HG03025 (cell line): Measurements from ENCODE around the gene RABGEF1.
"Not testable (repeated sequence)": the region's sequence is repeated elsewhere in the genome, so short reads cannot be mapped to it uniquely, and the experiment has no call there.

ENCODE experiments used
- ATAC-seq: cut with Tn5 transposase; IDR thresholded peaks from one replicate; pipeline ENCODE4 v1.9.1; 2021; ENCODE audit warnings: mild to moderate bottlenecking, moderate library complexity; ENCODE audit not compliant: unreplicated experiment, low FRiP score

Gene RABGEF1

DNA sequence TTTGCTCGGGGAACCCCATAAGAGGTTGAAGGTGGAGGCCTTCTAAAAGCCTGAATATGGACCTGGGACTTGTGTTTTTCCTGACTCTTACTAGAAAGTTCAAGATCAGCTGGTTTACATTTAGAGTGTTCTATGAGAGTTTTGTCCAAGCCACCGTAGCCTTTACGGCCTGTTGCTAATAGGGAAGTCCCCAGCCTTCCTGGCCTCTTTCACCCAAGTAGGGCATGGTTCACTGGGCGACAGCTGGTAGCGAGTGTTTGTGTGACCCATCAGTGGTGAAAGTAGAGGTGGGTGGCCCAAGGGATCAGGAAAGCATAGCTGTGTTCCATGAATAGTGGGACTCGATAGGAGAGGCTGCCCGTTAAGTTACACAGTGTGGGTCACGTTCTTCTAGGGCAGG, 60.1 kb downstream of the RABGEF1 start:
- ATAC-seq = no peak

DNA sequence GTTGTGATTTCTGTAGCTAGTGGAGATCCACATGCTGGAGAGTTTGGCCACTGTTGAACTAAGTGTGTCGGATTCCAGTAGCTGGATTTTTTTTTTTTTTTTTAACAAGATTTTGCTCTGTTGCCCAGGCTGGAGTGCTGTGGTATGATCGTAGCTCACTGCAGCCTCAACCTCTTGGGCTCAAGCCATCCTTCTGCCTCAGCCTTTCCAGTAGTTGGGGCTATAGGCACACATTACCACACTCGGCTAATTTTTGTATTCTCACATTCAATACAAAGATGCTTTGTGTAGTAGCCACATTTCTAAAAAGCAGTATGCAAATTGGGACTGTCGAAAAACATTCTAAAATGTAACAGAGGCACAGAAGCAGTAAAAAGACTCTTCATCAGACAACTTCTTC, 63.5 kb downstream of the RABGEF1 start:
- no peak for ATAC-seq

DNA sequence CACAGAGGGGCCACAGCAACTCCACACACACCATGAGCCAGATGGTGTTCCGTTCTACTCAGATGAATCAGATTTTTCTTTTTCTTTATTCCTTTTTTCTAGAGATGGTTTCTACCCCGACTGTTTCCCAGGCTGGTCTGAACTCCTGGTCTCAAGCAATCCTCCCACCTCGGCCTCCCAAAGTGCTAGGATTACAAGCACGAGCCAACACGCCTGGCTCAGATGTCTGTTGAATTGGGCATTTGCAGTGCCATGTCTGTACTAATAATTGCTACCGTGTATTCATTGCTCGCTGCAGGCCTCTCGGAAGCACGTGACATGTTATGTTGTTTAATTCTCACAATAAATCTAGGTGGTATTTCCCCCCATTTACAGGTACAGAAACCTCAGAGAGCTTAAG, 67.2 kb downstream of the RABGEF1 start:
- no peak for ATAC-seq

GRCh38 chr7:66810716-66811115, 70.2 kb downstream of the RABGEF1 start:
- ATAC-seq = no peak

- ATAC-seq = not testable (repeated sequence)
Observed at GRCh38 chr7:66815186-66815875, 74.8 kb downstream of the RABGEF1 start.

- no peak for ATAC-seq
Observed at GRCh38 chr7:66815951-66816350, 75.4 kb downstream of the RABGEF1 start.

GRCh38 chr7:66816658-66817057, 76.1 kb downstream of the RABGEF1 start:
- not testable (repeated sequence) for ATAC-seq

GRCh38 chr7:66817208-66817795, 76.8 kb downstream of the RABGEF1 start:
- not testable (repeated sequence) for ATAC-seq

GRCh38 chr7:66817956-66818355, 77.4 kb downstream of the RABGEF1 start:
- ATAC-seq = not testable (repeated sequence)

- no peak for ATAC-seq
Observed at GRCh38 chr7:66824041-66824440, 83.5 kb downstream of the RABGEF1 start.

DNA sequence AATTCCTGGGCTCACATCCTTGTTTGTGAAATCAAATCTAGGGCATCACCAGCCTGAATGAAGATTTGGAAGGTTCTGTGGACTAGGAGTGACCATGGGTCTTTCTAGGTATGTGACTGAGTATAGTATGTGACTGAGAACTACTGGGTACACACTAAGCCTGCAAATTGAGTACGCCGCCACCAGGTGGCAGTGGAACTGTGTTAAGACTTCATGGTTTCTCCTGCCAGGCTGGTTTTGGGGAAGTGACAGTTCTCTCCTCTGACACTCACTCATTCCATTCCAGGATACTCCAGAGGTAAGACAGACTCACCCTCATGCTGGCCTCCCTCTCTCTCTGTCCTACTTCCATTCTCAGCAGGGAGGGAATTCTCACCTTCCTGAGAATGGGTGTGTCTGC, 85.0 kb downstream of the RABGEF1 start:
- not testable (repeated sequence) for ATAC-seq

- no peak for ATAC-seq
Observed at GRCh38 chr7:66826649-66827048, 86.1 kb downstream of the RABGEF1 start.

DNA sequence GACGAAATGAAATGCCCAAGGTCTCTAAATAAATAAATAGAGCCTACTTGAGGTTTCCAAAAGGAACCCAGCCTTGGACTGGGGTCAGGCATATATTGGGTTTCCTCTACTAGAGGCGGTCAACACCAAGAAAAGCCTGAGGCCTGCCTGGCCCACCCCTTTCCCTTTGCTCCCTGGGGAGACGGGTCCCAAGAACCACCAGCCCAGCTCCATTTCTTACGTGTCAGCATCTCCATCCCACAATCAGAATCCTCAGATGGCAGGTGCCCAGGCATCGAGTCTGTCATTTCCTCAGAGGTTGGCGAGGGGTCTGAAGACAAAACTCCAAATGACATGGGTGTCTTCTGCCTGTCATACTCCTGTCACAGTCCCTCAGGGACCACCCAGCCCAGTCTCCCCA, 90.4 kb downstream of the RABGEF1 start:
- ATAC-seq = not testable (repeated sequence)

GRCh38 chr7:66832531-66833351, 92.2 kb downstream of the RABGEF1 start:
- no peak for ATAC-seq

- ATAC-seq = no peak
Observed at GRCh38 chr7:66837007-66837406, 96.5 kb downstream of the RABGEF1 start.

DNA sequence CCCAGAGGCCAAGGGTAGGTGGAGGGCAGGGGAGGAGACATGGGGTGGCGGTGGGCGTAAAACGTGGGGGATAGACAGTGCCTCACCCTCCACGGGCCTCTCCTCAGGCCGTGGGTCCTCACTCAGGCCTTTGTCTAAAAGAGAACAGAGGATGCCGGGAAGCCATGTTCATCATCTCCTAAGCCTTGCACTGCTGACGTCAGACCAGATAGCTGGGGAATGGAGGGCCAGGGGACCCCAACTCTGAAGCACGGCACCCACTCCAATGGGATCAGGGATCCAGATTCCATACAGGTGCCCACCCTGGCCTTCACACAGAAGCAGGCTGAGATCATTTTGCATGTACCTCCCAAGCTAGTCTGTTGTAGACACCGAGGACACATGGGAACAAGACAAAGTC, 97.1 kb downstream of the RABGEF1 start:
- ATAC-seq = no peak

- no peak for ATAC-seq
Observed at GRCh38 chr7:66839814-66840213, 99.3 kb downstream of the RABGEF1 start.

- ATAC-seq = no peak
Observed at GRCh38 chr7:66840316-66840715, 99.8 kb downstream of the RABGEF1 start.

DNA sequence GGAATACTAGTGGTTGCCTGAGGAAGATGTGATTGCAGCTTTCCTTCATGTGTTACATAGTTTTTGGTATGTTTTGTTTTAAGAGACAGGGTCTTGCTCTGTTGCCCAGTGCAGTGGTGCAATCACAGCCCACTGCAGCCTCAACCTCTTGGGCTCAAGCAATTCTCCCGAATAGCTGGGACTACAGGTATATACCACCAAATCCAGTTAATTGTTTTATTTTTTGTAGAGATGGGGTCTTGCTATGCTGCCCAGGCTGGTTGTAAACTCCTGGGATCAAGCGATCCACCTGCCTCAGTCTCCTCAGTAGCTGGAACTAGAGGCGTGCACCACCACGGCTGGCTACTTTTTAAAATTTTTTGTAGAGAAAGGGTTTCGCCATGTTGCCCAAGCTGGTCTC, 101.4 kb downstream of the RABGEF1 start:
- ATAC-seq = no peak

DNA sequence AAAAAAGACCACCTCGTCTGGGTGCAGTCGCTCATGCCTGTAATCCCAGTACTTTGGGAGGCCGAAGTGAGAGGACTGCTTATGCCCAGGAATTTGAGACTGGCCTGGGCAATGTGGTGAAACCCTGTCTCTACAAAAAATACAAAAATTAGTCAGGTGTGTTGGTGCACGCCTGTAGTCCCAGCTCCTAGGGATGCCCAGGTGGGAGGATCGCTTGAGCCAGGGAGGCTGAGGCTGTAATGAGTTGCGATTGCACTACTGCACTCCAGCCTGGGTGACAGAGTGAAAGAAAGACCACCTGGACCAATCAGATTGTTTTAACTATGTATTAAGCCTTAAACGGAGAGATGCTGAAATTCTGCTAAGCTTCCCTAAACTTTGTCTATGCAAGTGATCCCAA, 103.0 kb downstream of the RABGEF1 start:
- ATAC-seq = not testable (repeated sequence)

DNA sequence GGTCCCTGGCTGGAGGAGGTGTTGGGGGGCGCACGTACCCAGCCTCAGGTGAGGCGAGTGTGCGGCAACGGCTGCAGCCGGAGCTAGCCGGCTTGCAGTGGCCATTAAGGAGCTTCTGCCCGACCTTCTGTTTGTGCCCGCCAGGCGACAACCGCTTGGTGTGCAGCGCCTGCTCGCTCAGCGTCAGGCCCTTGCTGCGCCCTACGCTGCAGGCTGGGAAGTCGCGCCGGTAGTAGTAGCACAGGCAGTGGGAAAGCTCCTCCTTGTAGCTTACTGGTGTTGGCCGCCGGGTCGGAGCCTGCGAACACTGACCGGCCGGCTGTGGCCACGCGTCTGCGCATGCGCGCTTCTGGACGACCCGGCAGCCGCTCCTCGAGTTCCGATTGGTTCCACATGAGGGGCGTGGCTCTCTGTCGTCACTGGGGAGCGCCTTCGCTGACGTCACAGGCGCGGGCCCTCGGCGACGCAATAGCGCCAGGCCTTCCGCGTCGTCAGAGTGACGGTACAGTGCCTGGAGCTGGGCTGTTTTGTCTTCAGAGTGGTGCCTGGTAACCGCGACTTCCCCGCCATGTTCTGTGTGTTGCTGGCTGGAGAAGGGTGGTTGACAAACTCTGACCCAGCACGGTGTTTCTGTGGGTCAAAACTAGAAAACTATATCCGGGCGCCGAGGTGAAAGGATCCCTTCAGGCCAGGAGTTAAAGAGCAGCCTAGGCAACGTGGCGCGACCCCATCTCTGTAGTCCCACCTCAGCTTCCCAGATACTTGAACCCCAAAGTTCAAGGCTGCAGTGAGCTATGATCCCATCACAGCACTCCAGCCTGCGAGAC, 104.2 kb downstream of the RABGEF1 start:
- ATAC-seq = peak; percentile 83
